ENCODE results near the gene RELT. TPM values are rescaled to one million over a fixed set of nuclear protein-coding genes. Genes with fewer than 3 reads are reported as not detected.
"Not testable (repeated sequence)": the region's sequence is repeated elsewhere in the genome, so short reads cannot be mapped to it uniquely, and the experiment has no call there.

The RELT gene
- total RNA-seq, 2 experiments from 2014 or later = 26.6 to 29.6 TPM

DNA sequence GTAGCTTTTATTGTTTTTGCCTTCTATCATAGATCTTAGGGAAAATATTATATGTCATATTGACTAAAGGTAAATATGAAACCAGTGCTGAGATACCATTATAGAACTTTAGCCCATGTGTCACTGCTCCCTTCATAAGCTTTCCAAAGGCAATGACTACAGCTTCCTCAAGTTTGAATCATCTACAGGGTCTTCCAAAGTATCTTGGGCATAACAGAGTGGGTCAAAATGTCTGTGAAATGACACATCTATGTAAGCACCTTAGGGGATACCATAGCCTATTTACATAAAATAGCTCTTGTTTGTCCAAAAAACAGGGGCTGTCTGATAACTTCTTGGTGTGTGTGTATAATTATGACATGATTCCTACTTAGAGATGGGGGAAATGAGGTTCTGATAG is 52.5 kb downstream of the RELT start:
- DNase-seq = no peak
- Mint-ChIP-seq H3K27me3 (no peaks in the 10 kb centered on the region), H3K4me3 (no peak overlapping the region), H3K9me3 (no peaks in the 10 kb centered on the region), H3K36me3 (ENCODE audit: low read depth) (no peaks in the 10 kb centered on the region), H3K4me1 (ENCODE audit: low read depth) (peaks cover 10% of the 10 kb centered on the region), H3K27ac (no peak overlapping the region)
- no peak for ATAC-seq
- CTCF ChIA-PET = interaction anchor here (1.0 to 1.9 kb wide), 6 partner anchors 13 to 232 kb away, joined by 3 to 7 read pairs (median 3); partner anchors contain the start of gene PLEKHB1
- POLR2A ChIA-PET = no interaction called here
- TF ChIP-seq, protein P1, sequence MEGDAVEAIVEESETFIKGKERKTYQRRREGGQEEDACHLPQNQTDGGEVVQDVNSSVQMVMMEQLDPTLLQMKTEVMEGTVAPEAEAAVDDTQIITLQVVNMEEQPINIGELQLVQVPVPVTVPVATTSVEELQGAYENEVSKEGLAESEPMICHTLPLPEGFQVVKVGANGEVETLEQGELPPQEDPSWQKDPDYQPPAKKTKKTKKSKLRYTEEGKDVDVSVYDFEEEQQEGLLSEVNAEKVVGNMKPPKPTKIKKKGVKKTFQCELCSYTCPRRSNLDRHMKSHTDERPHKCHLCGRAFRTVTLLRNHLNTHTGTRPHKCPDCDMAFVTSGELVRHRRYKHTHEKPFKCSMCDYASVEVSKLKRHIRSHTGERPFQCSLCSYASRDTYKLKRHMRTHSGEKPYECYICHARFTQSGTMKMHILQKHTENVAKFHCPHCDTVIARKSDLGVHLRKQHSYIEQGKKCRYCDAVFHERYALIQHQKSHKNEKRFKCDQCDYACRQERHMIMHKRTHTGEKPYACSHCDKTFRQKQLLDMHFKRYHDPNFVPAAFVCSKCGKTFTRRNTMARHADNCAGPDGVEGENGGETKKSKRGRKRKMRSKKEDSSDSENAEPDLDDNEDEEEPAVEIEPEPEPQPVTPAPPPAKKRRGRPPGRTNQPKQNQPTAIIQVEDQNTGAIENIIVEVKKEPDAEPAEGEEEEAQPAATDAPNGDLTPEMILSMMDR (IDR thresholded peaks at IDR 0.05) = no peak
- intact Hi-C loops (cut with micrococcal nuclease) = no loop called here

DNA sequence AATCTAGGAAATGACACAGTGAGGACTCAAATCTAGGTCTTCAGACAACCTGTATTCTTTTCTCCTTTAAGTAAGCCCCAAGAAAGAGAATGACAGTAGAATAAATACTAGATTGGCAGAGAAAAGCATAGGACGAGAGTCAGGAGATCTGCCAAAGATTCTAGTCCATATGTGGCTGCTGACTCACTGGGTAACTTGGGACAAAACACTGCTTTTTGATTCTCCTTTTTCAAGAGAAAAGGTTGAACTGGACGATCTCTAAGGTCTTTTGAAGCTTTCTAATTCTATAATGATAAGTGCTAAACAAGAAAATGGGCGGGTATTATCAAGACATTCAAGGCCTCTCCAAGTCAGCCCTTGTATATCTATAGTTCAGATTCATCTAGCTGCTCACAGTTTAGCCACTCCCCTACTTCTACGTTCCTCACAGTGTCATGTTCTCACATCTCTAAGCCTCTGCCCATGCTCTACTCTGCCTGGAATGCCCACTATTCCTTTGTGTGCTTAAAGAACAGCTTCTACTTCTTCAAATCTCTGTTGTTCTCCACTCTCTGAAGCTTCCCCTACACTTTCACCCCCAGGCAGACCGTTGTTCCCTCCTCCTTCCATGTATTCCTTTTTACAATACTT is 53.0 kb downstream of the RELT start:
- DNase-seq = no peak
- H3K27me3 Mint-ChIP-seq = no peaks in the 10 kb centered on the region
- ChIA-PET CTCF (interaction anchor here (0.7 to 1.8 kb wide), 5 partner anchors 13 to 231 kb away, joined by 3 to 6 read pairs (median 3); partner anchors contain the start of gene PLEKHB1), POLR2A (interaction anchor here (0.9 kb wide), 1 partner anchor 21 kb away, joined by 3 read pairs; no protein-coding TSS in a partner anchor)
- peaks cover 10% of the 10 kb centered on the region for H3K4me1 Mint-ChIP-seq (ENCODE audit: low read depth)
- H3K9me3 Mint-ChIP-seq = no peaks in the 10 kb centered on the region
- no peak overlapping the region for H3K4me3 Mint-ChIP-seq
- TF ChIP-seq, protein P1 (IDR thresholded peaks at IDR 0.05) = no peak
- H3K36me3 Mint-ChIP-seq (ENCODE audit: low read depth) = no peaks in the 10 kb centered on the region
- no peak overlapping the region for H3K27ac Mint-ChIP-seq
- no peak for ATAC-seq
- intact Hi-C loops (cut with micrococcal nuclease) = no loop called here

DNA sequence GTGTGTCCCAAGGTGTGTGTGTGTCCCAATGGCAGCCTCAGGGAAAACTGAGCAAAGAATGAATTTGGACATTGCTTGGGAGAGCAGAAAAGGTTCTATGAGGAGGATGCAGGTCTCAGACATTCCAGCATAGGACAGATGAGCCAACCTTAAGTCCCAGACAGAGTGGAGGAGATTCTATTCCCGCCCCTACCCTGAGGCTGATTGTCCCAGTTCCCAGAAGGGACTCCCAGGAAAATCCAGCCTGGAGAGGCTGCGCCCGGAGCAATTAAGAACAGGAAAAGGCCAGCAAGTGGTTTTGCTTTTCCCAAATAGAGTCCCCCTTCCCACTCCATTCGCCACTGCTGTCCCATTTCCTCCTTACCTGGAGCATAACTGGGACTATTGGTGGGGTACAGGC is 54.1 kb downstream of the RELT start:
- Mint-ChIP-seq H3K4me1 (ENCODE audit: low read depth) (peaks cover 10% of the 10 kb centered on the region), H3K27me3 (no peaks in the 10 kb centered on the region), H3K4me3 (no peak overlapping the region), H3K36me3 (ENCODE audit: low read depth) (no peaks in the 10 kb centered on the region), H3K9me3 (no peaks in the 10 kb centered on the region), H3K27ac (no peak overlapping the region)
- TF ChIP-seq, protein P1 (IDR thresholded peaks at IDR 0.05) = no peak
- intact Hi-C loops (cut with micrococcal nuclease) = no loop called here
- DNase-seq = no peak
- POLR2A ChIA-PET = no interaction called here
- CTCF ChIA-PET = interaction anchor here (1.1 kb wide), 1 partner anchor 79 kb away, joined by 3 read pairs; no protein-coding TSS in a partner anchor
- no peak for ATAC-seq

DNA sequence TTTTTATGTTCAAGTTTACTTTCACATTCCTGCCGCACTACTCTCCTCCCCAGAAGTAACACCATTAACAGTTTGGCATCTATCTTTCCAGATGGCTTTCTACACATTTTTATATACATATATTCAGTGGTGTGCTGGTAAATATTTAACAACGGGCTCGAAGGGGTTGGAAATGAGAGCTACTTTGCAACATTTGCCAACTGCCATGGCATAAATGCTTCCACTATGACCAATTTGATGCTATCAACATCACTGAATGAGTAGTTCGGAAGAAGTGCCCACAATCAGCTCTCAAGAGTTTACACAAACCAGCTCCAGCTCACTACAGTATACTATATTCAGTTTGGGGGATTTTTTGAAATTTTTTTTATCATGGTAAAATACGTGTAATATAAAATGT is 55.2 kb downstream of the RELT start:
- POLR2A ChIA-PET = no interaction called here
- Mint-ChIP-seq H3K27ac (no peak overlapping the region), H3K9me3 (no peaks in the 10 kb centered on the region), H3K27me3 (no peaks in the 10 kb centered on the region), H3K4me3 (no peak overlapping the region), H3K36me3 (ENCODE audit: low read depth) (no peaks in the 10 kb centered on the region), H3K4me1 (ENCODE audit: low read depth) (peaks cover 10% of the 10 kb centered on the region)
- intact Hi-C loops (cut with micrococcal nuclease) = no loop called here
- ATAC-seq (no peak), DNase-seq (no peak)
- CTCF ChIA-PET = no interaction called here
- TF ChIP-seq, protein P1 (IDR thresholded peaks at IDR 0.05) = no peak

DNA sequence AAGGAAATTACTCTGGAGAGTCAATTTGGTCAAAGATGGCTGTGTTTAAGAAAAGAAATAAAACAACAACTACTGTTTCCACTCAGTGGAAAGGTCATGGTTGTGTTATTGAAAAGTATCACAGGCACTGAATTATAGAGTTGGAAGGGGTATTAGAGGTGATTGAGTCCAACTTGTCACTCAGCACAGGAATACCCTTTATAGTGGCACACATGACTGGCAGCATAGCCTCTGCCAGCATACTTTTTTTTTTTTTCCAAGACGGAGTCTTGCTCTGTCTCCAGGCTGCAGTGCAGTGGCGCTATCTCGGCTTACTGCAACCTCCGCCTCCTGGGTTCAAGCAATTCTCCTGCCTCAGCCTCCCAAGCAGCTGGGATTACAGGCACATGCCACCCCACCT is 60.7 kb downstream of the RELT start:
- H3K4me3 Mint-ChIP-seq; ATAC-seq; H3K4me1 Mint-ChIP-seq (ENCODE audit: low read depth); H3K27ac Mint-ChIP-seq; H3K27me3 Mint-ChIP-seq; DNase-seq; intact Hi-C loops (cut with micrococcal nuclease); H3K9me3 Mint-ChIP-seq; H3K36me3 Mint-ChIP-seq (ENCODE audit: low read depth); POLR2A ChIA-PET: not testable (repeated sequence)
- CTCF ChIA-PET = interaction anchor here (1.1 to 1.2 kb wide), 2 partner anchors 188 to 189 kb away, joined by 3 read pairs; no protein-coding TSS in a partner anchor

Measured in activated CD8-positive, alpha-beta T cell treated with anti-CD3 and anti-CD28 coated beads for 36 hours (primary cell).